ENCODE results near the gene SAYSD1. TPM values are rescaled to one million over a fixed set of nuclear protein-coding genes. Genes with fewer than 3 reads are reported as not detected.

SAYSD1 gene
- total RNA-seq, 4 donors from 2014 or later = 2.2 to 30.7 (median 21.1) TPM

DNA sequence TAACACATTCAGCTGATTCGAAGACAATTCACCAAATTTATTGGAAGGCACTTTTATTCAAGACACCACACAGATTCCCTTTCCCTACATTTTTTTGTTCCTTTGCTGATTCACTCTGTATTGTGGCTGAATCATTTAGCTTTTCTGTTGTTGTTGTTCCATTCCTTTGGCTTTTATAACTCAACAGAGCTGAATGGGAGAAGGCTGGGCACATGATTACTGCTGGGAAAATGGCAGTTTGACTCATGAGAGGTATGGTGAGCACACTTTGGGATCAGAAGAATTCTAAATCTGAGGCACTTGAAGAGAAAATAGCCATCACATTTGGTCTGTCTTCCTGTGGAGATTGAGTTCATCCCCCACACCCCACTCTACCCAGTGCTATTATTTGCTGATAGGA lies 15.7 kb upstream of the SAYSD1 start:
- Histone ChIP-seq H3K27ac (no peak overlapping the region), H3K27me3 (no peaks in the 10 kb centered on the region), H3K9me3 (no peaks in the 10 kb centered on the region), H3K4me3 (no peak overlapping the region), H3K4me1 (no peaks in the 10 kb centered on the region), H3K36me3 (no peaks in the 10 kb centered on the region)
- DNase-seq = no peak
- in situ Hi-C loops (cut with MboI; ENCODE audit: low pct_ligation_motif_present in 1 of 4, low pct_unique_long_range_greater_than_20kb in 1 of 4, low sequenced_read_pairs in 3 of 4) = no loop called here
- WGBS, 2 donors (ENCODE audit: low coverage in 1 of 2) = 76% methylated on average over 1 of the region's 1 CpG; no CpG with 5 or more reads in 1 of the 2 donors
- TF ChIP-seq POLR2AphosphoS5 (IDR thresholded peaks at IDR 0.05) (no peak), EP300 (IDR thresholded peaks at IDR 0.05; ENCODE audit: low read depth) (no peak), POLR2A (IDR thresholded peaks at IDR 0.05) (no peak)
- TF ChIP-seq, protein P1, sequence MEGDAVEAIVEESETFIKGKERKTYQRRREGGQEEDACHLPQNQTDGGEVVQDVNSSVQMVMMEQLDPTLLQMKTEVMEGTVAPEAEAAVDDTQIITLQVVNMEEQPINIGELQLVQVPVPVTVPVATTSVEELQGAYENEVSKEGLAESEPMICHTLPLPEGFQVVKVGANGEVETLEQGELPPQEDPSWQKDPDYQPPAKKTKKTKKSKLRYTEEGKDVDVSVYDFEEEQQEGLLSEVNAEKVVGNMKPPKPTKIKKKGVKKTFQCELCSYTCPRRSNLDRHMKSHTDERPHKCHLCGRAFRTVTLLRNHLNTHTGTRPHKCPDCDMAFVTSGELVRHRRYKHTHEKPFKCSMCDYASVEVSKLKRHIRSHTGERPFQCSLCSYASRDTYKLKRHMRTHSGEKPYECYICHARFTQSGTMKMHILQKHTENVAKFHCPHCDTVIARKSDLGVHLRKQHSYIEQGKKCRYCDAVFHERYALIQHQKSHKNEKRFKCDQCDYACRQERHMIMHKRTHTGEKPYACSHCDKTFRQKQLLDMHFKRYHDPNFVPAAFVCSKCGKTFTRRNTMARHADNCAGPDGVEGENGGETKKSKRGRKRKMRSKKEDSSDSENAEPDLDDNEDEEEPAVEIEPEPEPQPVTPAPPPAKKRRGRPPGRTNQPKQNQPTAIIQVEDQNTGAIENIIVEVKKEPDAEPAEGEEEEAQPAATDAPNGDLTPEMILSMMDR (IDR thresholded peaks at IDR 0.05) = no peak
- intact Hi-C loops (cut with DNase I; ENCODE audit: low total_unique reads) = no loop called here

DNA sequence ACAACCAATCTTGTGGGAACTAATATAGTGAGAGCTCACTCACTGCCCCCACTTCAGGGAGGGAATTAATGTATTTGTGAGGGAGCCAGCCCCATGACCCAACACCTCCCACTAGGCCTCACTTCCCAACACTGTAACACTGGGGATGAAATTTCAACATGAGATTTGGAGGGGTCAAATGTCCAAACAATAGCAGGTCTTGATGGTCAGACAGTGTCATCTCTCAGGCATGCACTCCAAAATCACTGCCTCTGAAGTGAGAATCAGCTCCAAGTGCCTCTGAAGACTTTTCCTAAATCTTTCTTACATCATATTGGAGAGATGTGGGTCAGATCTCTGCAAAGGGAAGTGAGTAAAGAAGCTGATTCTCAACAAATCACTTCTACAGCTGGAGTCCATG lies 13.8 kb upstream of the SAYSD1 start:
- TF ChIP-seq POLR2AphosphoS5 (IDR thresholded peaks at IDR 0.05) = no peak
- TF ChIP-seq POLR2A (IDR thresholded peaks at IDR 0.05) = no peak
- no peak for TF ChIP-seq EP300 (IDR thresholded peaks at IDR 0.05; ENCODE audit: low read depth)
- TF ChIP-seq, protein P1 (IDR thresholded peaks at IDR 0.05) = no peak
- H3K27me3 ChIP-seq = no peaks in the 10 kb centered on the region
- no peak overlapping the region for H3K27ac ChIP-seq
- no peaks in the 10 kb centered on the region for H3K9me3 ChIP-seq
- H3K4me1 ChIP-seq = no peaks in the 10 kb centered on the region
- no peaks in the 10 kb centered on the region for H3K36me3 ChIP-seq
- no peak for DNase-seq
- intact Hi-C loops (cut with DNase I; ENCODE audit: low total_unique reads) = no loop called here
- no peak overlapping the region for H3K4me3 ChIP-seq
- in situ Hi-C loops (cut with MboI; ENCODE audit: low pct_ligation_motif_present in 1 of 4, low pct_unique_long_range_greater_than_20kb in 1 of 4, low sequenced_read_pairs in 3 of 4) = no loop called here

DNA sequence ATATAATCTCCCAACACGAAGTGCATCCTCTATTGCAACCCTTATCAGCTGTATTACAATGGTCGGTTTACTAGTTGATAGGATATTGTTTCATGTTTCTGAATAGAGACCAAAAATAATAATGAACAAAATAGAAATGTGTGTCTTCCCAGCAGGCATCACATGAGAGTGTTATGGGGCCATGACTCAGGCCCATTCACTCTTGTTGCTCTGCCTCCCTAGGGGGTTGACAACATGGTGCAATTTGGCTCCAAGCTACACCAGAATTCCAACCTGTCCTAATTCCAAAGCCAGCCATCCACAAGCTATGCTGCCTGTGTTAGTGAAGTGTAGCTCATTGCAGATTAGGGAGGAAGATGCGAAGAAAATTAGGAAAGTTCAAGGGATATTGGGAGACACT lies 13.1 kb upstream of the SAYSD1 start:
- H3K4me1 ChIP-seq = no peaks in the 10 kb centered on the region
- H3K36me3 ChIP-seq = no peaks in the 10 kb centered on the region
- DNase-seq = no peak
- intact Hi-C loops (cut with DNase I; ENCODE audit: low total_unique reads) (no loop called here), in situ Hi-C loops (cut with MboI; ENCODE audit: low pct_ligation_motif_present in 1 of 4, low pct_unique_long_range_greater_than_20kb in 1 of 4, low sequenced_read_pairs in 3 of 4) (no loop called here)
- no peaks in the 10 kb centered on the region for H3K9me3 ChIP-seq
- H3K4me3 ChIP-seq = no peak overlapping the region
- H3K27me3 ChIP-seq = peaks cover 4% of the 10 kb centered on the region
- no peak for TF ChIP-seq POLR2A (IDR thresholded peaks at IDR 0.05)
- TF ChIP-seq, protein P1 (IDR thresholded peaks at IDR 0.05) = no peak
- no peak for TF ChIP-seq EP300 (IDR thresholded peaks at IDR 0.05; ENCODE audit: low read depth)
- TF ChIP-seq POLR2AphosphoS5 (IDR thresholded peaks at IDR 0.05) = no peak
- 75 to 81% methylated on average over 2 to 3 of the region's 3 CpGs for WGBS, 2 donors (ENCODE audit: low coverage in 1 of 2)
- H3K27ac ChIP-seq = no peak overlapping the region

DNA sequence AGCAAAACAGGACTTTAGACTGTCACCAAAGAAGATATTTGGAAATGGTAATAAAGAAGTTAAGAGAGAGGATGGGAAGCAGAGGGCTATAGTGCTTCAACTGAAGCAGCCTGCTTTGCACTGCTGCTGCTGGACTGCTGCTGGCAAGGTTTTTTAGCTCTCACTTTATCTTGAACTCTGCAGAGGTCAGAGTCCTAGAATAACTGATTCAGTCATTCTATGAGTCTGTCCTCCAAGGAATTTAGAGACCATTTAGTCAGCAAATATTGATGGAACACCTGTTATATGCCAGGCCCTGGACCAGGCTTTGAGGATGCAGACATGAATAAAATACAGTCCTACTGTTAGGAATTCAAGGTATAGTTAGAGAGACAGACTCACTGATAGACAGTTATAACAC lies 9.1 kb upstream of the SAYSD1 start:
- no peak for DNase-seq
- Histone ChIP-seq H3K27me3 (peaks cover 4% of the 10 kb centered on the region), H3K4me1 (no peaks in the 10 kb centered on the region), H3K36me3 (no peaks in the 10 kb centered on the region), H3K27ac (no peak overlapping the region), H3K9me3 (no peaks in the 10 kb centered on the region), H3K4me3 (no peak overlapping the region)
- intact Hi-C loops (cut with DNase I; ENCODE audit: low total_unique reads) (no loop called here), in situ Hi-C loops (cut with MboI; ENCODE audit: low pct_ligation_motif_present in 1 of 4, low pct_unique_long_range_greater_than_20kb in 1 of 4, low sequenced_read_pairs in 3 of 4) (no loop called here)
- TF ChIP-seq POLR2A (IDR thresholded peaks at IDR 0.05) (no peak), POLR2AphosphoS5 (IDR thresholded peaks at IDR 0.05) (no peak), EP300 (IDR thresholded peaks at IDR 0.05; ENCODE audit: low read depth) (no peak)
- TF ChIP-seq, protein P1 (IDR thresholded peaks at IDR 0.05) = no peak
